RPMI8226 (cell line): Measurements from ENCODE around the gene MET.
A peak's percentile ranks its signal among the peaks of the same experiment; 100 is the strongest.
"Not testable (repeated sequence)": the region's sequence is repeated elsewhere in the genome, so short reads cannot be mapped to it uniquely, and the experiment has no call there.

ENCODE experiments used
- DNase-seq: peaks from one replicate; pipeline ENCODE4 v3.0.0-alpha.2; 2015

The MET gene

GRCh38 chr7:116812860-116813259 is 140.9 kb downstream of the MET start:
- no peak for DNase-seq

GRCh38 chr7:116813371-116813770 is 141.4 kb downstream of the MET start:
- DNase-seq: not testable (repeated sequence)

DNA sequence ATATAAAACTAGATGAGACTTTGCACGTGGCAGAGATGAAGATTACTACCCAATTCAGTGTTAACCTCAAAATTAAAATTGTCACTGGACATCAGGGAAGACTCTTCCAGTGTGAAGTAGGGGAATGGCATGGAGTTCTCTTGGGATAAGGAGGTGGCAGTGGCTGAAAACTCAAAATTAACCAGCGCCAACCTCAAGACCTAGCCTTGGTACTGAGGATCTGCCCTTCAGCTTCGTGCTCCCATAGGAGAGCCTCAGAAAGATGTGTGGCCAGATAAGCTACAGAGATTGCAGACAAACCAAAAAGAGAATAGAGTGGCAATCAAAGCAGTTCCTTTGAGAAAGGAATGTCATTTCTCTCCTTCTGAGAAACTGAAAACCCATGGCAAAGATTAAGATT is 143.0 kb downstream of the MET start:
- no peak for DNase-seq

- no peak for DNase-seq
Measured at GRCh38 chr7:116820149-116820548, 148.2 kb downstream of the MET start.

GRCh38 chr7:116821647-116822046 is 149.7 kb downstream of the MET start:
- not testable (repeated sequence) for DNase-seq

DNA sequence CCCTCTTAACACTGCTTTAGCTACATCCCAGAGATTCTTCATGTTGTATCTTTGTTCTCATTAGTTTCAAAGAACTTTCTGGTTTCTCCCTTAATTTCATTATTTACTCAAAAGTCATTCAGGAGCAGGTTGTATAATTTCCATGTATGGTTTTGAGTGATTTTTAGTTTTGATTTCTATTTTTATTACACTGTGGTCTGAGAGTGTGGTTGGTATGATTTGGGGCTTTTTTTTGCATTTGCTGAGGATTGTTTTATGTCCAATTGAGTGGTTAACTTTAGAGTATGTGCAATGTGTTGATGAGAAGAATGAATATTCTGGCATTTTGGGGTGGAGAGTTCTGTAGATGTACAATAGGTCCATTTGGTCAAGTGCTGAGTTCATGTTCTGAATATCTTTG is 152.5 kb downstream of the MET start:
- DNase-seq: no peak

- no peak for DNase-seq
Measured at GRCh38 chr7:116828281-116828680, 156.3 kb downstream of the MET start.

DNA sequence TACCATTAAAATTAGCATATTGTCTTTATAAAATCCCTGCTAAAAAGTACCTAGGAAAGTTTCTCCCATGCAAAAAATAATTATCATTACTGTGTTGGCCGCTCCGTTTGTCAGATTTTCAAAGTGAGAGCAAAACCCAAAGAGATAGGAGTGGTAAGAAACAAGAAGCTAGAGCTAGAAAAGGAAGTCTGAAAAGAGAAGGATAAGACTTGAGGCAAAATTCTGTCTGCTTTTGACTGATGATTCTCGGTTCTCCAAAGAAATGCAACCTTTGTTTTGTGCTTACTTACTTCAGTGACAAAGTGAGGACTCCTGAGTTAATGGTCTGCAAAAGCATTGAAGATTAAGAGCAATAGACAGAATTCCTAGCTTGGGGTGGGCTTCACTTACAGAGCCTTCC is 157.0 kb downstream of the MET start:
- DNase-seq: no peak

- no peak for DNase-seq
Measured at GRCh38 chr7:116829493-116829892, 157.5 kb downstream of the MET start.

DNA sequence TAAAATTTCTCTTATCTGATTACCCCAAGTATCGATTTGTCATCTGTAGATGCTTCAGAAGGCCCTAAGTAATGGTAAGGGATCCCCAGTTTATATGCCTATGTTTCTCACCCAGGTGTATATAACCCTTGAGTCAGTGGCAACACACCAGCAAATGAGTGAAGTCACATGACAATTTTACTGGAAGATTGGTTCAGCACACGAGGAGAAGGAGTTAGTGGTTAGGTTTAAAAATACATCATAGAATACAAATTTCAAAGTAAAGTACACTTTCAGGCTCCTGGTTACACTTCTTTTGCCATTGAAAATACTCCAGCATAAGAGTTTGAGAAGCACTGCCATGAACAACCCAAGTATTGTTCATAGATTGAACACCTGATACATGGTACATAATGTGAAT is 160.7 kb downstream of the MET start:
- DNase-seq: no peak

DNA sequence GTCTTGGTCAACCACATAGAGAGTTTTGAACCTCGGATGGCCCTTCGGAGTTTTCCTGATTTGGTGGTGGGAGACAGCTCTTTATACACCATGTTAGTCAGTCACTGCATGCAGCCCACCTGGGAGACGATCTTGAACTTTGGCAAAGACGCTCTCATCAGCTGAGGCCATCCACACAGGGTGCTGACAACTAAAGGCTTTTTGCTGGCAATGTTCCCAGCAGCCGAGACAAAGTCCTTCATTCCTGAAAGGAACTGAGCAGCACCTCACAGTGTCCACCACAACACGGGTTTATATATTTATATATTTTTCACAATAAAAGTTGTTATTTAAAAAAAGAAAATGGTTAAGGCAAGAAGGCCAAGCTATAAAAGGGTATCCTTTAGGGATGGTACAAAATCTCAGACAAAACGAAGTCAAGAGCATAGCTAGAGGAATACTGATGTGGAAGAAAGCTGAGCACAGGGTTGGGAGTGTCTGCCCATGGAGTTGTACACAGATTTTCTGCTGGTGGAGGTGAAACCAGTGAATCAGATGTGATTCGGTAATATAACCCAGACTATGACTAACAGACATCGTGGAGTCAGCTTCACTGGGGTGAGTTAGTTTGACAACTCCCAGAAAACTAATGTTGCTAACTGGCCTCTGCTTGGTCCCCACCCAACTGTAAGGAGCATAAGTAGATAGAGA is 163.0 kb downstream of the MET start:
- DNase-seq: peak; percentile 13

- DNase-seq: no peak
Measured at GRCh38 chr7:116836048-116836447, 164.1 kb downstream of the MET start.

DNA sequence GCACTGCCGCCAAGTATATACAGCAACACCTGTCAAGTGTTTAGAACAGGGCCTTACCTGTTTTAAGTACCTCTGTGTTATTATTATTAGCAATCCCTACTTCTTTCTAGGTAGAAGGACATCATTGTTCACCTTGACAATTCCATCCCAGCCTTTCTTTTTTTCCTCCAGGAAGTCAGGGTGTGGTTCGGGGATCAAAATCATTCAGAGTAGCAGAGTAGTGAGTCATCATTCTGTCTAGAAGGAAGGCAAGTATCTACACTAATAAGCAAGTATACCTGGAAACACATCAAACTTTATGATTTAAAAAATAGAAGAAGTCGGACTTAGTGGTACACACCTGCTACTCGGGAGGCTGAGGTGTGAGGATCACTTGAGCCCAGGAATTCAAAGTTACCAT is 164.9 kb downstream of the MET start:
- DNase-seq: no peak

- no peak for DNase-seq
Measured at GRCh38 chr7:116837586-116837985, 165.6 kb downstream of the MET start.

GRCh38 chr7:116840256-116840655 is 168.3 kb downstream of the MET start:
- DNase-seq: no peak

GRCh38 chr7:116842371-116842770 is 170.4 kb downstream of the MET start:
- DNase-seq: no peak

GRCh38 chr7:116843378-116843777 is 171.4 kb downstream of the MET start:
- DNase-seq: no peak
